Measurements from ENCODE around the gene RAB25. TPM values are rescaled to one million over a fixed set of nuclear protein-coding genes. Genes with fewer than 3 reads are reported as not detected.

Gene RAB25
- total RNA-seq, 1 experiment from 2014 or later, result not detected

GRCh38 chr1:156073110-156073687 is 12.2 kb downstream of the RAB25 start:
- H3K27me3 ChIP-seq (ENCODE audit: control insufficient read depth, insufficient read depth, low read length), result no peaks in the 10 kb centered on the region
- ChIA-PET CTCF (interaction anchor here (0.7 kb wide), 2 partner anchors 97 to 213 kb away, joined by 3 to 7 read pairs; no protein-coding TSS in a partner anchor), POLR2A (interaction anchor here (0.7 to 1.0 kb wide), 2 partner anchors 10 to 134 kb away, joined by 3 to 4 read pairs; no protein-coding TSS in a partner anchor)
- H3K9me3 ChIP-seq (ENCODE audit: control insufficient read depth, insufficient read depth, low read depth, low read length), result no peaks in the 10 kb centered on the region
- H3K4me3 ChIP-seq (ENCODE audit: low read depth in 2 of 2, low read length in 2 of 2), result no peak overlapping the region
- DNase-seq (ENCODE audit: low read depth, low spot score), result no peak
- no peak for ATAC-seq
- no TSS peak for BruUV-seq (replicated peaks)
- TF ChIP-seq REST (IDR thresholded peaks at IDR 0.05; ENCODE audit: insufficient read depth in 1 of 2, low read depth in 2 of 2, low read length in 1 of 2), result no peak
- peaks cover 7% of the 10 kb centered on the region for H3K4me1 ChIP-seq (ENCODE audit: control insufficient read depth, insufficient read depth, low read length)
- in situ Hi-C loops (cut with HindIII; ENCODE audit: low pct_unique_long_range_greater_than_20kb, low sequenced_read_pairs), result no loop called here
- no peaks in the 10 kb centered on the region for H3K36me3 ChIP-seq (ENCODE audit: control insufficient read depth, insufficient read depth, low read length)
- no peak overlapping the region for H3K27ac ChIP-seq (ENCODE audit: low read length)
- intact Hi-C loops (cut with micrococcal nuclease; ENCODE audit: unreplicated experiment), result no loop called here

GRCh38 chr1:156073740-156074139 is 12.8 kb downstream of the RAB25 start:
- ChIA-PET CTCF (interaction anchor here (0.7 kb wide), 2 partner anchors 98 to 212 kb away, joined by 3 to 7 read pairs; no protein-coding TSS in a partner anchor), POLR2A (interaction anchor here (0.7 to 1.0 kb wide), 3 partner anchors 10 to 163 kb away, joined by 3 to 4 read pairs (median 3); no protein-coding TSS in a partner anchor)
- no peaks in the 10 kb centered on the region for H3K9me3 ChIP-seq (ENCODE audit: control insufficient read depth, insufficient read depth, low read depth, low read length)
- TF ChIP-seq CTCF (IDR thresholded peaks at IDR 0.05) (no peak), REST (IDR thresholded peaks at IDR 0.05; ENCODE audit: insufficient read depth in 1 of 2, low read depth in 2 of 2, low read length in 1 of 2) (no peak), SIN3A (IDR thresholded peaks at IDR 0.05; ENCODE audit: borderline replicate concordance, insufficient read depth, low read depth, low read length) (no peak), POLR2AphosphoS5 (IDR thresholded peaks at IDR 0.05; ENCODE audit: low read depth, low read length) (no peak), TCF7L2 (IDR thresholded peaks at IDR 0.05; ENCODE audit: low read depth, low read length) (no peak)
- H3K36me3 ChIP-seq (ENCODE audit: control insufficient read depth, insufficient read depth, low read length), result no peaks in the 10 kb centered on the region
- peaks cover 7% of the 10 kb centered on the region for H3K4me1 ChIP-seq (ENCODE audit: control insufficient read depth, insufficient read depth, low read length)
- DNase-seq (ENCODE audit: low read depth, low spot score) (no peak), ATAC-seq (no peak)
- H3K4me3 ChIP-seq (ENCODE audit: low read depth in 2 of 2, low read length in 2 of 2), result no peak overlapping the region
- BruUV-seq (replicated peaks), result no TSS peak
- no peak overlapping the region for H3K27ac ChIP-seq (ENCODE audit: low read length)
- intact Hi-C loops (cut with micrococcal nuclease; ENCODE audit: unreplicated experiment) (no loop called here), in situ Hi-C loops (cut with HindIII; ENCODE audit: low pct_unique_long_range_greater_than_20kb, low sequenced_read_pairs) (no loop called here)
- no peaks in the 10 kb centered on the region for H3K27me3 ChIP-seq (ENCODE audit: control insufficient read depth, insufficient read depth, low read length)
